Lower lobe of right lung (tissue), 2 donors: ENCODE measurements around the gene SBK2. TPM values are rescaled to one million over a fixed set of nuclear protein-coding genes. Genes with fewer than 3 reads are reported as not detected.

Experiments used
- ATAC-seq, 2 donors: fragments of 200-7000 bp; cut with Tn5 transposase; one replicate each; pipeline ENCODE4 v1.9.1; 2020 to 2022; ENCODE audit warnings: mild to moderate bottlenecking in 2 of 2, moderate library complexity in 2 of 2
- DNase-seq: peaks from one replicate; pipeline ENCODE4 v3.0.0-alpha.2; 2020
- H3K27ac ChIP-seq: fragments of 200-600 bp; one replicate; pipeline ENCODE4 v1.8.0; 2022
- H3K27me3 ChIP-seq: fragments of 200-600 bp; one replicate; pipeline ENCODE4 v1.8.0; 2022; ENCODE audit warnings: low read depth
- H3K36me3 ChIP-seq: fragments of 200-600 bp; one replicate; pipeline ENCODE4 v1.8.0; 2022; ENCODE audit warnings: mild to moderate bottlenecking
- H3K4me1 ChIP-seq: fragments of 200-600 bp; one replicate; pipeline ENCODE4 v1.8.0; 2022
- H3K4me3 ChIP-seq: fragments of 200-600 bp; one replicate; pipeline ENCODE4 v1.8.0; 2022; ENCODE audit warnings: mild to moderate bottlenecking
- H3K9me3 ChIP-seq: fragments of 200-600 bp; one replicate; pipeline ENCODE4 v1.8.0; 2022
- CTCF ChIP-seq: fragments of 200-600 bp; IDR thresholded peaks from one replicate; pipeline ENCODE4 v1.8.0; 2022; ENCODE audit warnings: antibody characterized with exemption, mild to moderate bottlenecking
- intact Hi-C: fragments of 100-400 bp; cut with DNase I; formaldehyde crosslinking; loops from one replicate; pipeline ENCODE4 v1.11.0; 2022
- total RNA-seq: library from RNA; stranded (reverse); fragmentation: NEBNext Ultra II Directional; extraction: Animal tissue kit (Norgen Biotek cat#: 25700); gene quantifications from one replicate; pipeline ENCODE4 v1.2.1, GENCODE V29; 2021
- donor health status: DM: no; HTN: yes; CAD: no; lungs with severe emphysema.

SBK2 gene
- total RNA-seq, 1 donor from 2014 or later, result not detected

DNA sequence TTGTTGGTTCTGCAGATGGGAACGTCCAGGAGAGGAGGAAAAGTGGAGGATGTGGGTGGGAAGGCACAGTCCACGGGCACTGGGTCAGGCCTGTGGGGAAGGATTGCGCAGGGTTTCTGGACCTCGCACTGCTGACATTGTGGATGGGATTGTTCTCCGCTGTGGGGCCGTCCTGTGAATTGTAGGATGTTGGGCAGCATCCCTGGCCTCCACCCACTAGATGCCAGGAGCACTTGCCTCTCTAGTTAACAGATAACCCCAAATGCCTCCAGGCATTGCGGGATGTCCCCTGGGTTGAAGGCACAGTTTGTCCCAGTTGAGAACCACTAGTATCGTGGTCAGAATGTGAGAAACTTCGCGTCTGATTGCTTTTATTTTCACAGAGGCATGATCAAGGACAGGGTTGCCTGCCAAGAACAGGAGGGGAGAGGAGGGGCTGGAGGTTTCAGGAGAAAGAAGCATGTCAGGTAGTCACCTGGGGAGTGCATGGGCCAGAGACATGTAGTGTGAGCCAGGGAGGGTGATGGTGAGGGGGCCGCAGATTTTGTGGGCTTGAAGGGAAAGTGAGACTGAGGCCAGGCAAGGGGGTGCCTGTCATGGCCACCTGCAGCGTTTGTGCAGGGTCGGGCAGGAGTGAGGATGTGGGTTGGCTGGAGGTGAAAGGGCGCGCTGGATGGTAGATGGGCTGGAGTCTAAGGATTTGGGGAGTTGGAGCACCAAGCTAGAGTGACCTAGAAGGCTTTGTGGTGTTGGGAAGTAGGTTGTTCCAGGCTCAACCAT lies 57.3 kb downstream of the SBK2 start:
- H3K4me1 ChIP-seq, result peaks cover 31% of the 10 kb centered on the region
- H3K27me3 ChIP-seq, result no peaks in the 10 kb centered on the region
- ATAC-seq (no peak), DNase-seq (no peak)
- no peak overlapping the region for H3K27ac ChIP-seq
- no peak for TF ChIP-seq CTCF
- H3K9me3 ChIP-seq, result no peaks in the 10 kb centered on the region
- intact Hi-C loops, result no loop called here
- peaks cover 28% of the 10 kb centered on the region for H3K36me3 ChIP-seq
- no peak overlapping the region for H3K4me3 ChIP-seq

- H3K36me3 ChIP-seq, result peaks cover 28% of the 10 kb centered on the region
- no peak overlapping the region for H3K27ac ChIP-seq
- H3K4me3 ChIP-seq, result no peak overlapping the region
- no peaks in the 10 kb centered on the region for H3K9me3 ChIP-seq
- intact Hi-C loops, result no loop called here
- ATAC-seq (no peak), DNase-seq (no peak)
- TF ChIP-seq CTCF, result no peak
- H3K4me1 ChIP-seq, result peaks cover 25% of the 10 kb centered on the region
- no peaks in the 10 kb centered on the region for H3K27me3 ChIP-seq
These were observed 57.9 kb downstream of the SBK2 start for GRCh38 chr19:55479045-55479444.

Other genes with a start within 250 kb of the SBK2 start
- gene TMEM150B, start 211.8 kb downstream of the SBK2 start, total RNA-seq, result 45.5 TPM
- 14.7 TPM for gene KMT5C, start 197.3 kb downstream of the SBK2 start, total RNA-seq
- gene COX6B2, start 182.4 kb downstream of the SBK2 start, total RNA-seq, result not detected
- gene GARIN5B, start 173.9 kb downstream of the SBK2 start, total RNA-seq, result not detected
- not detected for gene IL11, start 166.7 kb downstream of the SBK2 start, total RNA-seq
- gene TMEM190, start 160.3 kb downstream of the SBK2 start, total RNA-seq, result 16.2 TPM
- gene TMEM238, start 152.8 kb downstream of the SBK2 start, total RNA-seq, result 16.4 TPM
- gene RPL28, start 151.2 kb downstream of the SBK2 start, total RNA-seq, result 1,501 TPM
- 18.6 TPM for gene UBE2S, start 129.3 kb downstream of the SBK2 start, total RNA-seq
- not detected for gene SHISA7, start 93.8 kb downstream of the SBK2 start, total RNA-seq
- 28.6 TPM for gene ISOC2, start 75.5 kb downstream of the SBK2 start, total RNA-seq
- not detected for gene C19orf85, start 72.4 kb downstream of the SBK2 start, total RNA-seq
- 7.1 TPM for gene ZNF628, start 60.5 kb downstream of the SBK2 start, total RNA-seq
- 16.6 TPM for gene NAT14, start 51.9 kb downstream of the SBK2 start, total RNA-seq
- gene SSC5D, start 48.7 kb downstream of the SBK2 start, total RNA-seq, result 4.7 TPM
- 0.80 TPM for gene SBK3, start 8.4 kb upstream of the SBK2 start, total RNA-seq
- 12.7 TPM for gene ZNF579, start 43.7 kb upstream of the SBK2 start, total RNA-seq
- gene FIZ1, start 62.4 kb upstream of the SBK2 start, total RNA-seq, result 14.3 TPM
- 33.4 TPM for gene ZNF524, start 63.2 kb upstream of the SBK2 start, total RNA-seq
- 16.5 TPM for gene ZNF865, start 68.5 kb upstream of the SBK2 start, total RNA-seq
- gene ZNF784, start 87.4 kb upstream of the SBK2 start, total RNA-seq, result 7.1 TPM
- gene ZNF580, start 103.9 kb upstream of the SBK2 start, total RNA-seq, result 35.2 TPM
- 22.7 TPM for gene ZNF581, start 106.5 kb upstream of the SBK2 start, total RNA-seq
- gene CCDC106, start 111.1 kb upstream of the SBK2 start, total RNA-seq, result 11.6 TPM
- 143 TPM for gene U2AF2, start 117.9 kb upstream of the SBK2 start, total RNA-seq
- gene EPN1, start 138.1 kb upstream of the SBK2 start, total RNA-seq, result 105 TPM
- gene NLRP9, start 201.3 kb upstream of the SBK2 start, total RNA-seq, result not detected
- not detected for gene RFPL4A, start 222.0 kb upstream of the SBK2 start, total RNA-seq
- gene RFPL4AL1, start 232.0 kb upstream of the SBK2 start, total RNA-seq, result not detected